ENCODE results near the gene CACNB2.

The CACNB2 gene

DNA sequence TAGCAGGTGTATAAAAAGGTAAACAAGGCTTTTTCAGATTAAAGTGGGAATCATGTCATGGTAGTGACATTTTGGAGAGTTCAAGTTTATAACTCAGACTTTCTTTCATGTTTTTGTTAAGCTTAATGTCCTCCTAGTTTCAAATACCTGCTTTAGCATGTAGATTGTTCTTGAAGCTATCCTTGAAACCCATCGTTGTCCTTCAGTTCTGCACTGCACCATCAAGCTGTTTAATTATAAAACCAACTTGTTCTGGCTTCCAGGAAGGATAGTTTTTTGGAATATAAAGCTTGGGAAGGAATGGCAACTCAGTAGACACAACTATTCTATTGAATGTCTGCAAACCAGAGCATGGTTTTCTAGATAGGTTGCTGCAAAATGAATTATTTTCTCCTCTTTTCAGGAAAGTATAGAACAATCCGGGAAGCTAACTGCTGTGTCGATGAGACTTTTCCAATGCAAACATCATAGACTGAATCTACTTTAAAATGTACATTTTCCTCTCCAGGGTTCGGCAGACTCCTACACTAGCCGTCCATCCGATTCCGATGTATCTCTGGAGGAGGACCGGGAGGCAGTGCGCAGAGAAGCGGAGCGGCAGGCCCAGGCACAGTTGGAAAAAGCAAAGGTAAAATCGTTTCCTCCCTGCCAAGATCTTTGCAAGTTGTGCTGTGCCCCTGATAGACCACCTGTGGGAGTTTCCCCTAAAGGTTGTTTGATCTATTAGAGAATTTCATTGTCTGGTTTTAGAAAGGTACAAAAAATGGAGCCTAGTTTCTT, 261.4 kb downstream of the CACNB2 start:
- H3K4me3 Mint-ChIP-seq = no peak overlapping the region
- H3K4me1 Mint-ChIP-seq (ENCODE audit: low read depth) = peaks cover 9% of the 10 kb centered on the region
- peaks cover 15% of the 10 kb centered on the region for H3K27me3 Mint-ChIP-seq
- no peaks in the 10 kb centered on the region for H3K36me3 Mint-ChIP-seq (ENCODE audit: low read depth)
- DNase-seq = no peak
- H3K27ac Mint-ChIP-seq = no peak overlapping the region
- no peaks in the 10 kb centered on the region for H3K9me3 Mint-ChIP-seq

DNA sequence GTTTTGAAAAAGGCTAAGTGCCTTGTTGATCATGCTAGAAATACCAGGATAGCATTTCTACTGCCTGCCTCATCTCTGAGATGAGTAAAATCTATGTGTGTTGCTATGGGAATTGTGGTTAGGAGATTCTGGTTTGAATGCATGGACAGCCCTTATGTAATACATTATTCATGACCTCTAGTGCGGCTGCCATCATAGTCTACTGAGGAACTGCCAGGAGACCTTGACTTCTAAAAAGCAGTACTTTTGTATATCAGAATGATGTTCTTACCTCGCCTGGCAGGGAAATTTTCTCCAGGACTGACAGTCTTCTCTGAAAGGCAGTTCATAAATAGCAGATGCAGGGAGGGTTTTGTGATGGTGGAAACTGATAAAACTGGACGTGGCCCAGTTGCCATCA, 262.6 kb downstream of the CACNB2 start:
- no peak overlapping the region for H3K4me3 Mint-ChIP-seq
- no peaks in the 10 kb centered on the region for H3K36me3 Mint-ChIP-seq (ENCODE audit: low read depth)
- no peak overlapping the region for H3K27ac Mint-ChIP-seq
- DNase-seq = no peak
- H3K9me3 Mint-ChIP-seq = no peaks in the 10 kb centered on the region
- H3K4me1 Mint-ChIP-seq (ENCODE audit: low read depth) = peaks cover 9% of the 10 kb centered on the region
- H3K27me3 Mint-ChIP-seq = peaks cover 15% of the 10 kb centered on the region

DNA sequence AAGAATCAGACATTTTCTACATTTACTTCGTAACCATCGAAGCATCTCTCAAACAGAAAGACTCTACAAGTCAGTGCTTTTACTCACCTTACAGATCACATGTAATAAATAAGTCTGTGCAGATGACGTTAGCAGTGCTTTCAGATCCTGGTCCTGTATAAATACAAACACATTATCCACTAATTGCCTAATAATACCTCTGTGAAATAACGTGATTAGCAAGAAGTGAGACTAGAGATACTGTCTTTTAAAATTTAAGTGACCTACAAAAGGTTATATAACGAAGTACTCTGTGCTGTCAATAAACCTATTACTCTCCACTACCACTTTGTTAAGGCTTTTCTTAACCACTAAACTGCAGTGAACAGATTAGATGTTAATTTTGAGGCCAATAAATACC, 264.3 kb downstream of the CACNB2 start:
- no peaks in the 10 kb centered on the region for H3K9me3 Mint-ChIP-seq
- H3K4me3 Mint-ChIP-seq = no peak overlapping the region
- no peak for DNase-seq
- no peak overlapping the region for H3K27ac Mint-ChIP-seq
- no peaks in the 10 kb centered on the region for H3K36me3 Mint-ChIP-seq (ENCODE audit: low read depth)
- H3K4me1 Mint-ChIP-seq (ENCODE audit: low read depth) = peaks cover 9% of the 10 kb centered on the region
- H3K27me3 Mint-ChIP-seq = peaks cover 15% of the 10 kb centered on the region

GRCh38 chr10:18406136-18406535, 265.9 kb downstream of the CACNB2 start:
- no peak overlapping the region for H3K4me3 Mint-ChIP-seq
- no peak overlapping the region for H3K27ac Mint-ChIP-seq
- DNase-seq = no peak
- H3K27me3 Mint-ChIP-seq = peaks cover 8% of the 10 kb centered on the region
- peaks cover 1% of the 10 kb centered on the region for H3K4me1 Mint-ChIP-seq (ENCODE audit: low read depth)
- no peaks in the 10 kb centered on the region for H3K36me3 Mint-ChIP-seq (ENCODE audit: low read depth)
- H3K9me3 Mint-ChIP-seq = no peaks in the 10 kb centered on the region

DNA sequence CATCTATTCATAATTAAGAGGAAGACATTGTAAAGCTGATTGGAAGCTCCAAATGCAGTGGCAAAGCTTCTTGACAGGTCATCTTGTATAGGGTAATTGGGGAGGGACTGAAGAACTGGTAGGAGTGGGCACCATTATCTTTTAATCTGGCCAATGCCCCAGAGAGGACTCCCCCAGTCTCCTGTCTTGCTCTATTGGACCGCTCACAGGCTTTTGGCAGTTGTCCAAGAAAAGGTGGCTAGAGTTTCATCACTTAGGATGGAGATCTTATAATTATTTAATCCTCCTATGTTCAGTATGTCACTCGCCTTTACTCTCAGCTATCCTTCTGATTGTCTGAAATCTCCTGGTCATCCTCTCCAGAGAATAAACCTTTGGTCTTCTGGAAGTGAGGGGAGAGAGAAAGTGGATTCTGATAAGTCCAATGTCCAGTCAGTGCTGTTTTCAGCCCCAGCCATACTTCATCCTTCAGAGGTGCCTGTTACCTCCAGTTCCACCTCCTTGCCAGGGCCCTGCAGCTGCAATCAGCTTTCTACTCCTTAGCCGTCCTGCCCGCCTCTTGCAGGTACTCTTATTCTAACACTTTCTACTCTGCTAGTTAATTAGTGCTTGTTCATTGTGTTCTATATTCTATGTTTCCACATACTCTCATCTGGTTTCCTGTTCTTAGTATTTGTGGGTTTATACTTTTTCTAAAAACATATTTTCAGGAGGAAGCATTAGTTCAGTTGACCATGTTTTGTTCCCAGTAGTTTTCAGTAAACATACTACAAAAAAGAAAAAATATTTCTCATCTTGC, 269.6 kb downstream of the CACNB2 start:
- no peaks in the 10 kb centered on the region for H3K36me3 Mint-ChIP-seq (ENCODE audit: low read depth)
- no peak for DNase-seq
- H3K4me3 Mint-ChIP-seq = no peak overlapping the region
- no peak overlapping the region for H3K27ac Mint-ChIP-seq
- no peaks in the 10 kb centered on the region for H3K27me3 Mint-ChIP-seq
- H3K9me3 Mint-ChIP-seq = no peaks in the 10 kb centered on the region
- no peaks in the 10 kb centered on the region for H3K4me1 Mint-ChIP-seq (ENCODE audit: low read depth)

- Mint-ChIP-seq H3K27ac (no peak overlapping the region), H3K4me3 (no peak overlapping the region), H3K36me3 (ENCODE audit: low read depth) (no peaks in the 10 kb centered on the region), H3K4me1 (ENCODE audit: low read depth) (no peaks in the 10 kb centered on the region), H3K27me3 (peaks cover 4% of the 10 kb centered on the region), H3K9me3 (peaks cover 3% of the 10 kb centered on the region)
- no peak for DNase-seq
These were observed 273.8 kb downstream of the CACNB2 start for GRCh38 chr10:18414061-18414460.

GRCh38 chr10:18417950-18418527, 277.8 kb downstream of the CACNB2 start:
- Mint-ChIP-seq H3K27me3 (peaks cover 4% of the 10 kb centered on the region), H3K9me3 (peaks cover 3% of the 10 kb centered on the region), H3K36me3 (ENCODE audit: low read depth) (no peaks in the 10 kb centered on the region), H3K4me1 (ENCODE audit: low read depth) (no peaks in the 10 kb centered on the region), H3K4me3 (no peak overlapping the region), H3K27ac (no peak overlapping the region)
- DNase-seq = no peak

GRCh38 chr10:18418541-18419215, 278.5 kb downstream of the CACNB2 start:
- H3K36me3 Mint-ChIP-seq (ENCODE audit: low read depth) = no peaks in the 10 kb centered on the region
- no peak overlapping the region for H3K27ac Mint-ChIP-seq
- no peaks in the 10 kb centered on the region for H3K4me1 Mint-ChIP-seq (ENCODE audit: low read depth)
- H3K4me3 Mint-ChIP-seq = no peak overlapping the region
- DNase-seq = no peak
- H3K9me3 Mint-ChIP-seq = peaks cover 3% of the 10 kb centered on the region
- H3K27me3 Mint-ChIP-seq = peaks cover 4% of the 10 kb centered on the region

- no peak for DNase-seq
- H3K36me3 Mint-ChIP-seq (ENCODE audit: low read depth) = no peaks in the 10 kb centered on the region
- H3K27ac Mint-ChIP-seq = no peak overlapping the region
- peaks cover 4% of the 10 kb centered on the region for H3K27me3 Mint-ChIP-seq
- H3K9me3 Mint-ChIP-seq = peaks cover 3% of the 10 kb centered on the region
- no peaks in the 10 kb centered on the region for H3K4me1 Mint-ChIP-seq (ENCODE audit: low read depth)
- no peak overlapping the region for H3K4me3 Mint-ChIP-seq
These were observed 279.7 kb downstream of the CACNB2 start for GRCh38 chr10:18419945-18420344.

DNA sequence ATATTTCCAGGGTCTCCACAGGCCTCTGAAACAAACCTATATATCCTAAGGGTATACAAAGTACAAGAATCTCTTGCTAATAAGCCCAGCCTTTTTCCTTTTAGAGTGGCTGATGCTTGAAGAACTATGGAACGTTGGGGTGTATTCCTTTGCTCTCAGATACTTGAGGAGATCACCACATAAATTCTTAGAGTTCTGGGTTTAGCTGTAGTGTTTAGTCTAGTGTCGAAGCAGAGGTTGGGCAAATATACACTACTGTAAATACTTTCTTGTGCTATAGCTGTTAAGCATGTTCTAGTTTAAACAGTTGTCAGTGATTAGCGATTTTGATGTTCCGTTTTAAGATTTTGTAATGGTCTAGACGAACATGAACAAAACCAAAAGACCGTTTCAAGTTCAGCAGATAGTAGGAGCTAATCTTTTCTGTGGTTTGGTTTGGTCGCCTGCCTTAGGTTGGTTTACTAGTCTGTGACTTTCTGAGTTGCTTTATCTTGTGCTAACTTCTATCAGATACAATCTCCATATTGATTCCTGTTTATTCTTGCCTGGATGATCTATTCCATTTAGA, 281.6 kb downstream of the CACNB2 start:
- Mint-ChIP-seq H3K4me3 (no peak overlapping the region), H3K9me3 (no peaks in the 10 kb centered on the region), H3K27me3 (peaks cover 4% of the 10 kb centered on the region), H3K27ac (no peak overlapping the region), H3K4me1 (ENCODE audit: low read depth) (no peaks in the 10 kb centered on the region), H3K36me3 (ENCODE audit: low read depth) (no peaks in the 10 kb centered on the region)
- no peak for DNase-seq

GRCh38 chr10:18423058-18423637, 282.9 kb downstream of the CACNB2 start:
- Mint-ChIP-seq H3K36me3 (ENCODE audit: low read depth) (no peaks in the 10 kb centered on the region), H3K4me1 (ENCODE audit: low read depth) (no peaks in the 10 kb centered on the region), H3K9me3 (no peaks in the 10 kb centered on the region), H3K27me3 (peaks cover 4% of the 10 kb centered on the region), H3K27ac (no peak overlapping the region), H3K4me3 (no peak overlapping the region)
- DNase-seq = no peak

DNA sequence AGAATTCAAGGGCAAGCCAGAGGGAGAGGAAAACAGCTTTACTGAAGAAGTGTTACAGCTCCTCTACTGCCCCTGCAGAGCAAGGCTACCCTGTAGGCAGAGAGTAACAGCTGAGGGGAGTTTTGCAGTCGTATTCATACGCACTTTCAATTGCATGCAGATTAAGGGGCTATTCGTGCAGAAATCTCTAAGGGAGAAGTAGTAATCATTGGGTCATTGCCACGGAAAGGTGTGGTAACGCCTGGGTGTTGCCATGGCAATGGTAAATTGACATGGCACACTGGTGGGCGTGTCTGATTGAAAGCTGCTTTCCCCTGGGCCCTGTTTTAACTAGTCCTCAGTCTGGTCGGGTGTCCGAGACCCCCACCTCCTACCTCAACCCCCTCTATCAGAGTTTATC, 284.0 kb downstream of the CACNB2 start:
- H3K27me3 Mint-ChIP-seq = peaks cover 5% of the 10 kb centered on the region
- H3K36me3 Mint-ChIP-seq (ENCODE audit: low read depth) = no peaks in the 10 kb centered on the region
- H3K4me3 Mint-ChIP-seq = no peak overlapping the region
- H3K4me1 Mint-ChIP-seq (ENCODE audit: low read depth) = no peaks in the 10 kb centered on the region
- DNase-seq = no peak
- H3K9me3 Mint-ChIP-seq = no peaks in the 10 kb centered on the region
- no peak overlapping the region for H3K27ac Mint-ChIP-seq

DNA sequence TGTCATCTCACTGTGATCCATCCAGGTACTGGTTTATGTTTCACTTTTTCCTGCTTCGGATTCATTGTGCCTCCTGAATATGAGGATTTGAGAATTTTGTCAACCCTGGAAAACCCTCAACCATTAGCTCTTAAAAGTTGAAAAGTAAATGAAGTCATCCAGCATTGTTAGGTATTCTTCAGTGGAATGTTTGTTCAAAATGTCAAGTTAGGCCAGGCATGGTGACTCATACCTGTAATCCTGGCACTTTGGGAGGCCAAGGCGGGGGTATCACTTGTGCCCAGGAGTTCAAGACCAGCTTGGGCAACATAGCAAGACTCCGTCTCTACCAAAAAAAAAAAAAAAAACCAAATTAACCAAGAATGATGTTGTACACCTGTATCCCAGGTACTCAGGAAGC, 289.1 kb downstream of the CACNB2 start:
- Mint-ChIP-seq H3K27me3 (peaks cover 7% of the 10 kb centered on the region), H3K27ac (no peak overlapping the region), H3K9me3 (no peaks in the 10 kb centered on the region), H3K36me3 (ENCODE audit: low read depth) (no peaks in the 10 kb centered on the region), H3K4me1 (ENCODE audit: low read depth) (no peaks in the 10 kb centered on the region), H3K4me3 (no peak overlapping the region)
- DNase-seq = no peak

- H3K27me3 Mint-ChIP-seq = no peaks in the 10 kb centered on the region
- H3K36me3 Mint-ChIP-seq (ENCODE audit: low read depth) = no peaks in the 10 kb centered on the region
- H3K9me3 Mint-ChIP-seq = no peaks in the 10 kb centered on the region
- no peak for DNase-seq
- no peak overlapping the region for H3K27ac Mint-ChIP-seq
- H3K4me1 Mint-ChIP-seq (ENCODE audit: low read depth) = no peaks in the 10 kb centered on the region
- no peak overlapping the region for H3K4me3 Mint-ChIP-seq
These were observed 296.7 kb downstream of the CACNB2 start for GRCh38 chr10:18436902-18437301.

Measured in activated T-cell treated with anti-CD3 and anti-CD28 coated beads, Interleukin-2, amount 50 U/mL, for 24 hours (primary cell).